Measurements from ENCODE around the gene DIAPH2.

Gene DIAPH2

DNA sequence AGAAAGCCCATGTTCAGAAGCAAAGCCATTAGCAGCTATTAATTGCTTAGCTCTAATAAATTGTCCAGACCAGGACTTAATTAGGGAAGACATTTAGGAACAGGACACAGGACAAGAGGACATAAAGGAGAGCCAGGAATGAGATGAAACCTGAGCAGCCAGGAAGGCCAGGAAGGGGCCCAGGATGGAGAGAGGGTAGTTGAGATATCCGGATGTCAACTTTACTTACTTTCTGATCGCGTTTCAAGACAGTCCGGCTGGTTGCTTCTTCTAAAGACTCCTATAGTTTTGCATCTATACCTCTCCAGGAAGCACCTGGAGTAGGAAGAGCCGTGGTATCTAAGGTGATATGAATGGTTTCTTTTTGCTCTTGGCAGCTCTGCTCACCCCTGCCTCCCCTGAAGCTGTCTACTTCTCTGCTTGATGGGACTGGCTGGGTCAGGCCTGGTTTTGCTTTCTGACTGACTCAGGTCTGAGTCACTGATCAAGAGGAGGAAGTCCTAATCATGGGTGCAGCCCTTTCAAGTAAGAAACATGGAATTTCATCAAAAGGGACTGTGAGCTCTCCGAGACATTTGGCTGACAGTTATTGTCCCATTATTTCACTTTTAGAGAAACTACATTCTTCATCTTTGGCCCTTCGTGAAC, 932.4 kb downstream of the DIAPH2 start:
- no peak for DNase-seq

DNA sequence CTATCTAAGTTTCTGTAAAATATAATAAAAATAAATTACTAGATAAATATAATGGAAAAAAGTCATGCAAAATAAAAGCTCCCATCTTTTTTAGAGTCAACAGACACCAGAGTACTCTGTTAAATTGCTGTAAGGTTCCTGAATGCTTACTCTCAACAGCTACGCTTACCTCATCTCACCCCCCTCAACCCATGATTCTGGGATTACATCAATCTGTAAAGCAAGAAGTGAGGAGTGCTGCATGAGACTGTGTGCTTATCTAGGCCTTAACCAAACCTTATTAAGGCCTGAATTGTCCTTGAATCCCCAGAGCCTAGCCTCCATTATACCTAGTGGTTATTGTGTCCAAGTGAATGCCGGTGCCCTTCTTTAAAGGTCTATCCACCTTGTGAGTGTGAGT, 934.9 kb downstream of the DIAPH2 start:
- DNase-seq, result no peak

DNA sequence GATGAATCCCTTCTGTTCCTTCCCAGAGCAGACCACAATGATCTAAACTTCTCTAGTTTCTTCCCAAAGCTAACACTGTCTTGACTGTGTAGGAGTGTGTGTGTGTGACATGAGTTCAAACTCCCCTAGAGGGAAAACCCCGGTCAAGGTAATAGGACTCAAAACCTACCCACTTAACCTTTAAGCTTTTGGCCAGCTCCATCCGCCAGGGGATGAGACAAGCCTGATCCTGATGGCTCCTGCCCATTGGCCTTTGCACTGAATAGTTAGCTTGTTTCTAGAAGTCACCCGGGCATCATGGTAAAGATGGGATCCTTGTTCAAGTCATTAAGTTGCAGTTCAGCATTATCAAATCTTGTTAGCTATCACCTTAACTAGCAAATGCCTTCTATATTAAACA, 937.5 kb downstream of the DIAPH2 start:
- no peak for DNase-seq

DNA sequence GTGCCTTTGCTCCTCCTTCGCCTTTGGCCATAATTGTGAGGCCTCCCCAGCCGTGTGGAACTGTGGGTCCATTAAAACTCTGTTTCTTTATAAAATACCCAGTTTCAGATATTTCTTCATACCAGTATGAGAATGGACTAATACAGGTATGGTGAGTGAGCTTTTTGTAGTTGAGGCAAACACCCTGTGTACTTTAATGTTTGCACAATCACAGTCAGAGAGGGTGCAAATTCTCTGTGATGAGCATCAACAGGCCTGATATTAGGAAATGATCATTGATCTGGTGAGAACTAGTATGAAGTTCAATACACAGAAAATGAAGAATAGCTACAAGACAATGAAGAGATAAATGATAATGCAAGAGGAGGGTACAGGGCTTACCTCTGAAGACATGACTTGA, 943.7 kb downstream of the DIAPH2 start:
- DNase-seq, result no peak

DNA sequence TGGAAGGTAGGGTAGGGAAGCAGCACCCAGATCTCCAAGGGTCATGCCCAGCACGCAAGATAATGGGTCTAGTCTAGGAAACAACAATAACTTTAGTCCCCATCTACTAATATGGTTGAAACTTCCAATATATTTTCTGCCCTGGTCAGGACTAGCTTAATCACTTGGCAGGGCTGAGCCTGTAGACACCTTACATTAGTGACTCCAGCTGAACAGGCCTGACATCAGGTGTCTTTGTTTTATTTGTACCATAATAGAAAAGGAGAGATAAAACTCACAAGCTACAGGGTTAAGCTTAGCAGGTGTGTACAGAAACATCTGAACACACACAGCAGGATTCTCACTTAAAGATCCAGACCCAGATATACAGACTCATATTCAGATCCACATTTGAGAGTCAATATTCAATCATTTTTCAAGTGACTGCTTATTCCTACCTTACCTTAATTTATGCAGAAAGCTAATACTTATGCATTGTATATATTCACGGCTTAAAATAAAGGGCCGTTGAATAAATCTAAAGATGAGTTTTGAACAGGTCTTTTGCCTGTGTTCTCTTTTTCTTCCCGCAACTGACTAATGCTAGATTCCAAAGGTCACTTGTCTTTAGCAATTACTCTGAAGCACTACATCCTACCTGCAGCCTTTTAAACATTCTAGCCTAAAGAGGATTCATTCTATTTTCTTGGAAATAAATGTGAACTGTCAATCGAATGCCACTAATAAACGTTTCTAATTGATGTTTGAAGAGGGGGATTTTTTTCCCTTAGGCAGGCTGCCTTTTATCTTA, 944.4 kb downstream of the DIAPH2 start:
- DNase-seq, result no peak

DNA sequence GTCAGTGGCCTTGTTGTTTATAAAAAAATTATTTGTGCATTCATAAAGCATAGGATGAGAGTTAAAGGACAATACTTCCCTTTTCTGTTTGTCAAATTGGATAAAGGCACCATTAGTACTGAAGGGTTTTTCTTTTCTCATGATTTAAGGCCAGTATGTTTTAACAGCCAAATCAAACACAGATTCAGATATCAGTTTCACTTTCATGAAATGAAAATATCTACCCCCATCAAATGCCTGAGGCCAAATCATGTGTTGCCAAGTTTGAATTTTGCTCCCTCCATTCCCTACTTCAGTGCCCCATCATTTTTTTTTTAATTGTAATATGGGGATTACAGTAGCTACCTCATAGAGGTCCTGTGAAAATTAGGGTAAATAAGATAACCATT, 944.9 kb downstream of the DIAPH2 start:
- no peak for DNase-seq

DNA sequence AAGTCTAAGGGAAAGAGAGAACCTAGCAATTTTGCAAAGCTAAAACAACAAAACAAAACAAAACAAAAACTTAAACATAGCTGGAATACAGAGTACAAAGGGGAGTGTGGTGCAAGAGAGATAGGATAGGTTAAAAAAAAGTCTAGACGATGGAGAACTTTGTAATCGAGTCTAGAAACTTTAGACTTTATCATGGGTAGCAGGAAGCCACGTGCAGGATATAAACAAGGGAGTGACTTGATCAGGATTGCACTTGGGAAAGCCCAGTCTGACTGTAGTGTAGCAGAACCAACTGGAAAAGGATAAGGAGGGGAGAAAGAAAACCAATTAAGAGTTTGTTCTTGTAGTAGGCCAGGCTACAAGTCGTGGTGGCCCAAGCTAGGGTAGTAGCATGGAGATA, 949.2 kb downstream of the DIAPH2 start:
- no peak for DNase-seq

DNA sequence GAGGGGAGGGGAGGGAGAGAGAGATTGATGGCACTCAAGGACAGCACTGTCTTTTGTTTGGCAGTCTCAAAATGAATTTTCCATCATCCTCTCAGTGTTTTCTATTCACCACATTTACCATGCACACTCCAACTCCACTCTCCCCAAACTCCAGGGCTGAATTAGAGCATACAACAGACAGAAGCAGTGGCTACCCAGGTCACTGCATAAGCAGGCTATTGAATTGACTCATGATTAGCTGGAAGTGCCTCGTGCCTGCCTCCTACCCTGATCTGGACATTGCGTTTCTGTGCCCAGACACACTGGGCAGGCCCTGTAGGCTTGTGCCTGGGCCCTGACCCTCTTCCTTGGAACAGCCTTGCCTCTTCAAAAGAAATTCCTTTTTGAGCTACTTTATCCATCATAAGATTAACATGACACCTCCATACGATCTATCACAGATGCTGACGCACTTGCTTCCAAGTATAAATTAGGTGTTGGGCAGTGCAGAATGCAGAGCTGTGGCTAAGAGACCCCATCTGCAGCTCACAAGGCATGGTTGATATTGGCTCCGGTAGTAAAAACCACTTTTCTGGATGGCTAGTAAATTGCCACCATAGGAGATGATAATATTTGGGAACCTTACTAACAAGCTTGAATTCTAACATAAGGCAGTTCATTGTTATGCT, 952.0 kb downstream of the DIAPH2 start:
- no peak for DNase-seq

DNA sequence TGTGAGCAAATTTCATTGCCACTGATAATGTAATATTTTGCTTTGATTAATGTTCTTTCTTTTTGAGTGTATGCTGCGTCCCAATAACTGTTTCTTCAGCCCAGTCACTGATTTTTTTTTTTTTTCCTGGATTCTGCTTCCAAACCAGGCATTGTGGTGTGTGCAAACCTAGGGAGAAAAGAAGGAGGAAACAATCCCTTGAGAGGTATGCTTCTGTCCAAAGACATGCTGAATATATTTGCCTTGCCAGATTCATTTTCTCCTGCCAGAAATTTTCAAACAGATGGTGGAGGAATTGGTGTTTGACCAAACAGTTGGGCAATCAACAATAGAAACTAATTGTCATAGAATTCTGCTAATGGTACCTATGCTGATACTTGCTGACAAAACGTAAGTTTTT, 952.6 kb downstream of the DIAPH2 start:
- no peak for DNase-seq

DNA sequence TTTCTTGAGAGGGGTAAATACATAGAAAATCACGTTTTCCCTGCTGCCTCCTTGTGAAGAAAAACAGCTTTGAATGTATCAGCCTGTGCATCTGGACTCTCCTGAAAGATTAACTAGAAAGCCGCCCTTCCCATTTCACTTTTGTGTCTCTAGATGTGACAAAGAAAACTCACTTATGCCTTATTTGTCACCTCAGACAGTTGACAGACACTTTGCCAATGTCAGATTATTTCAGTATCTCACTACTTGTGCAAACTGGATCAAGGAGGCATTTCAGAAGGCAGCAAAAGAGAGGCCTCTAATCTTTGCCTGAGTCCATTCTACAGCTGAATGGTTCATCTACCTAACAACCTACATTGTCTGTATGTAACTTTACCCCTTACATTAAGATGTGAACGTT, 954.0 kb downstream of the DIAPH2 start:
- no peak for DNase-seq

DNA sequence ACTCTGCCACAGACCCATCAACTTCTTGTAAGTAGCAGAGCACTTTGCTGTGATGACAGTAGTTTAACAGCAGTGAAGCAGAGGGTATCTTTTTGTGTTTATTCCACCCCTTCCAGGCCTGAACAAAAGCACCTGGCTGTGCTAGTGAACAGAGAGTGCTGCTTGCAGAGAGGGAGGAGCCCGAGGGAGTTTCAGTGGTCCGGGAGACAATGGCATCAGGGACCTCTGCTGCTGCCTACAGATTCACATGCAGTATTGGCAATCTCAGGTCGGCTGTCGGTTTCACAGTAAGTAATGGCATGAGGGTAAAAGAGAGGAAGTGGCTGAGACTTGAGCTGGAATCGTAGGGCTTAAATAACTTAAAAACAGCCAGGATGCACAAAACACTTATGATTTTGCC, 954.9 kb downstream of the DIAPH2 start:
- DNase-seq, result no peak

Data from activated effector memory CD4-positive, alpha-beta T cell treated with Interleukin-2 at 50 U/mL for 16 hours (primary cell).